GM23338 (cell line): ENCODE data around the gene GK. TPM values are rescaled to one million over a fixed set of nuclear protein-coding genes. Genes with fewer than 3 reads are reported as not detected.

Experiments used
- ATAC-seq: fragments of 200-7000 bp; cut with Tn5 transposase; 3 replicates; pipeline ENCODE4 v1.9.1; 2020
- DNase-seq: peaks from one replicate; pipeline ENCODE4 v3.0.0-alpha.2; 2015; ENCODE audit warnings: low spot score
- H2AFZ ChIP-seq: fragments of 200-600 bp; sonication (generic); 2 replicates; pipeline ENCODE4 v1.8.0; 2016; ENCODE audit warnings: antibody characterized with exemption, mild to moderate bottlenecking, moderate library complexity
- H3F3A ChIP-seq: fragments of 200-600 bp; sonication (generic); replicated peaks from 2 replicates; pipeline ENCODE4 v1.8.0; 2017; ENCODE audit warnings: antibody characterized with exemption, mixed run types, low read depth
- H3K27ac ChIP-seq: fragments of 200-600 bp; sonication (generic); 2 replicates; pipeline ENCODE4 v1.6.1; 2016; ENCODE audit warnings: low read depth
- H3K27me3 ChIP-seq: fragments of 200-600 bp; sonication (generic); 2 replicates; pipeline ENCODE4 v1.8.0; 2016; ENCODE audit warnings: mild to moderate bottlenecking, mixed run types, moderate library complexity; ENCODE audit not compliant: insufficient read depth
- H3K36me3 ChIP-seq: fragments of 200-600 bp; sonication (generic); 2 replicates; pipeline ENCODE4 v1.8.0; 2016; ENCODE audit warnings: mild to moderate bottlenecking; ENCODE audit not compliant: insufficient read depth
- H3K4me1 ChIP-seq: fragments of 200-600 bp; sonication (generic); 2 replicates; pipeline ENCODE4 v1.8.0; 2016; ENCODE audit warnings: mild to moderate bottlenecking, moderate library complexity; ENCODE audit not compliant: insufficient read depth
- H3K4me2 ChIP-seq: fragments of 200-600 bp; sonication (generic); 2 replicates; pipeline ENCODE4 v1.7.1; 2017; ENCODE audit warnings: mixed run types
- H3K4me3 ChIP-seq: fragments of 200-600 bp; sonication (generic); 2 replicates; pipeline ENCODE4 v1.6.1; 2016; ENCODE audit warnings: mixed run types
- H3K79me2 ChIP-seq: fragments of 200-600 bp; sonication (generic); replicated peaks from 2 replicates; pipeline ENCODE4 v1.8.0; 2017; ENCODE audit warnings: mild to moderate bottlenecking; ENCODE audit not compliant: insufficient read depth
- H3K9me2 ChIP-seq: fragments of 200-600 bp; sonication (generic); 2 replicates; pipeline ENCODE4 v1.8.0; 2017; ENCODE audit not compliant: insufficient read depth
- H4K20me1 ChIP-seq: fragments of 200-600 bp; sonication (generic); replicated peaks from 2 replicates; pipeline ENCODE4 v1.8.0; 2017; ENCODE audit warnings: mild to moderate bottlenecking; ENCODE audit not compliant: insufficient read depth
- H3K27ac Mint-ChIP-seq: 2 replicates; pipeline ENCODE4 v1.8.0; 2020; ENCODE audit warnings: inconsistent platforms, mild to moderate bottlenecking, moderate library complexity, mixed read lengths
- H3K27me3 Mint-ChIP-seq: 3 replicates; pipeline ENCODE4 v1.8.0; 2022; ENCODE audit warnings: low read depth, mild to moderate bottlenecking, moderate library complexity, mixed read lengths, inconsistent platforms; ENCODE audit not compliant: insufficient read depth, poor library complexity
- H3K36me3 Mint-ChIP-seq: 3 replicates; pipeline ENCODE4 v1.8.0; 2021; ENCODE audit warnings: low read depth, mild to moderate bottlenecking, inconsistent platforms, moderate library complexity, mixed read lengths
- H3K4me1 Mint-ChIP-seq: 3 replicates; pipeline ENCODE4 v1.8.0; 2020; ENCODE audit warnings: mild to moderate bottlenecking, inconsistent platforms, mixed read lengths
- H3K4me3 Mint-ChIP-seq: 3 replicates; pipeline ENCODE4 v1.8.0; 2021; ENCODE audit warnings: moderate library complexity, mild to moderate bottlenecking, inconsistent platforms, mixed read lengths
- H3K9me3 Mint-ChIP-seq: 3 replicates; pipeline ENCODE4 v1.8.0; 2020; ENCODE audit warnings: moderate library complexity, mild to moderate bottlenecking, inconsistent platforms, mixed read lengths
- EZH2phosphoT487 ChIP-seq: fragments of 200-600 bp; sonication (generic); IDR thresholded peaks from one replicate; pipeline ENCODE4 v1.8.1; 2018; ENCODE audit warnings: antibody characterized with exemption; ENCODE audit not compliant: unreplicated experiment
- JUNB ChIP-seq: IDR thresholded peaks from one replicate; pipeline ENCODE4 v1.6.1; 2016; ENCODE audit warnings: antibody characterized with exemption; ENCODE audit not compliant: unreplicated experiment
- NANOG ChIP-seq: IDR thresholded peaks from 2 replicates; pipeline ENCODE4 v1.6.1; 2016; ENCODE audit warnings: antibody characterized with exemption, borderline replicate concordance
- STAT1 ChIP-seq: IDR thresholded peaks from one replicate; pipeline ENCODE4 v1.6.1; 2016; ENCODE audit warnings: antibody characterized with exemption; ENCODE audit not compliant: unreplicated experiment
- ZNF114 ChIP-seq: fragments of 250-450 bp; sonication (Bioruptor Pico); IDR thresholded peaks from 2 replicates; pipeline ENCODE4 v1.5.0; 2020; ENCODE audit warnings: mild to moderate bottlenecking, moderate library complexity
- ZNF331 ChIP-seq: fragments of 250-450 bp; sonication (Bioruptor Pico); IDR thresholded peaks from 2 replicates; pipeline ENCODE4 v1.5.0; 2020; ENCODE audit warnings: low read depth, mild to moderate bottlenecking, moderate library complexity
- polyA plus RNA-seq: library from polyadenylated mRNA; unstranded; fragments of >200 nt; fragmentation: Nextera tagmentation; extraction: Ambion mirVana; gene quantifications from 2 replicates; pipeline ENCODE4 v1.2.1, GENCODE V29; 2016
- total RNA-seq: library from RNA; depleted of rRNA; stranded (reverse); fragments of >200 nt; shearing (Covaris generic); gene quantifications from 2 replicates; pipeline ENCODE4 v1.2.3, GENCODE V29; 2014
- TF ChIP-seq, protein P1 (sequence below), 2 experiments: fragments of 200-600 bp in 1 of 2; sonication (generic) in 1 of 2; conservative IDR thresholded peaks; 2 replicates each; pipeline versions ENCODE4 v1.5.1 to v1.6.1; 2016 to 2017; ENCODE audit warnings: antibody characterized with exemption in 2 of 2, low read depth in 2 of 2, mild to moderate bottlenecking in 2 of 2, moderate library complexity in 1 of 2
- TF ChIP-seq, protein P2 (sequence below): IDR thresholded peaks from 2 replicates; pipeline ENCODE4 v1.6.1; 2016; ENCODE audit warnings: antibody characterized with exemption
- TF ChIP-seq, protein P3 (sequence below): IDR thresholded peaks from one replicate; pipeline ENCODE4 v1.6.1; 2018; ENCODE audit warnings: antibody characterized with exemption; ENCODE audit not compliant: unreplicated experiment
- TF ChIP-seq, protein P4 (sequence below): fragments of 250-450 bp; sonication (Bioruptor Pico); IDR thresholded peaks from 2 replicates; pipeline ENCODE4 v1.5.0; 2020; ENCODE audit warnings: mild to moderate bottlenecking, moderate library complexity

Gene GK
- total and polyA plus RNA-seq, 2 experiments from 2014 or later = 8.4 to 10.8 TPM

DNA sequence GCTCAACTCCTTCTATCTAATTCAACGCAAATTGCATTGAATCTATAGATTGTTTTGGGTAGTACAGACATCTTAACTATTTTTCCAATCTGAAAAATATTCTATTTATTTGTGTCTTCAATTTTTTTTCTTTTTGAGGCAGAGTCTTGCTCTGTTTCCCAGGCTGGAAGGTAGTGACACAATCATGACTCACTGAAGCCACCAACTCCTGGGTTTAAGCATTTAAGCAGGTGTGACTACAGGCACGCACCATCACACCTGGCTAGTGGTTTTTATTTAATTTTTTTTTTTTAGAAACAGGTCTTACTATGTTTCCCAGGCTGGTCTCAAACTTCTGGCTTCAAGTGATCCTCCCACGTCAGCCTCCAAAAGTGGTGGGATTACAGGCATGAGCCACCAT lies 98.3 kb downstream of the GK start:
- H3K27ac Mint-ChIP-seq = no peak overlapping the region
- DNase-seq (no peak), ATAC-seq (no peak)
- Histone ChIP-seq H2AFZ (no peak overlapping the region), H3K36me3 (no peaks in the 10 kb centered on the region), H3K4me3 (no peak overlapping the region), H3F3A (no peaks in the 10 kb centered on the region), H3K9me2 (no peaks in the 10 kb centered on the region), H3K27me3 (no peaks in the 10 kb centered on the region), H3K79me2 (no peaks in the 10 kb centered on the region), H3K4me2 (no peak overlapping the region), H3K4me1 (no peaks in the 10 kb centered on the region), H3K27ac (no peak overlapping the region), H4K20me1 (no peaks in the 10 kb centered on the region)
- peaks cover 1% of the 10 kb centered on the region for H3K27me3 Mint-ChIP-seq
- no peak overlapping the region for H3K4me3 Mint-ChIP-seq
- TF ChIP-seq EZH2phosphoT487 (no peak), ZNF331 (CRISPR knock-in tag) (no peak), NANOG (no peak), STAT1 (no peak)
- peaks cover 4% of the 10 kb centered on the region; the same call in 2 of the 3 replicates for H3K9me3 Mint-ChIP-seq
- no peaks in the 10 kb centered on the region for H3K4me1 Mint-ChIP-seq
- H3K36me3 Mint-ChIP-seq = no peaks in the 10 kb centered on the region; the same call in 2 of the 3 replicates

DNA sequence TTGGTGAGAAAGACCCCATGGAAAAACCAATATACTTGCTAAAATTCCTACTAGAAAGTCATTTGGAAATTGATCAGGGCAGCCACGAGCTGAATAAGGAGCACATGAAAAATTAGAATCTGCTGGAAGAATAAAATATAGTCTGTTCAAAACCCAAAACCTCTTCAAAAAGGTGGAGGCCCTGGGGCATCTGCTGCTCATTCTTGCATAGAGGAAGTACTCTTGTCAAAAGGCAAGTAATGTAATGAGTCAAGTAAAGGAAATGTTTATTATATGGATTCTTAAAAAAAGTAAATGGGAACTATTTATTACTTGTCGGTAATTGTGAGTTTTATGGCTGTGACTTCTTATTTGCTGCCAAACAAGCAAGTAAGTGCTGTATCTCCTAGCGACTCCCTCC lies 109.5 kb downstream of the GK start:
- H3K27me3 ChIP-seq = no peaks in the 10 kb centered on the region
- H3K79me2 ChIP-seq = no peaks in the 10 kb centered on the region
- H2AFZ ChIP-seq = no peak overlapping the region
- no peak overlapping the region for H3K27ac ChIP-seq
- no peaks in the 10 kb centered on the region for H4K20me1 ChIP-seq
- Mint-ChIP-seq H3K9me3 (no peaks in the 10 kb centered on the region), H3K4me3 (no peak overlapping the region), H3K36me3 (no peaks in the 10 kb centered on the region), H3K27ac (no peak overlapping the region), H3K4me1 (no peaks in the 10 kb centered on the region), H3K27me3 (no peaks in the 10 kb centered on the region)
- no peaks in the 10 kb centered on the region for H3K9me2 ChIP-seq
- ATAC-seq (no peak), DNase-seq (no peak)
- no peaks in the 10 kb centered on the region for H3K36me3 ChIP-seq
- no peaks in the 10 kb centered on the region for H3K4me1 ChIP-seq
- H3K4me3 ChIP-seq = no peak overlapping the region
- no peaks in the 10 kb centered on the region for H3F3A ChIP-seq
- H3K4me2 ChIP-seq = no peak overlapping the region
- TF ChIP-seq ZNF114 (CRISPR knock-in tag) (no peak), NANOG (no peak), JUNB (no peak)
- TF ChIP-seq, protein P1, sequence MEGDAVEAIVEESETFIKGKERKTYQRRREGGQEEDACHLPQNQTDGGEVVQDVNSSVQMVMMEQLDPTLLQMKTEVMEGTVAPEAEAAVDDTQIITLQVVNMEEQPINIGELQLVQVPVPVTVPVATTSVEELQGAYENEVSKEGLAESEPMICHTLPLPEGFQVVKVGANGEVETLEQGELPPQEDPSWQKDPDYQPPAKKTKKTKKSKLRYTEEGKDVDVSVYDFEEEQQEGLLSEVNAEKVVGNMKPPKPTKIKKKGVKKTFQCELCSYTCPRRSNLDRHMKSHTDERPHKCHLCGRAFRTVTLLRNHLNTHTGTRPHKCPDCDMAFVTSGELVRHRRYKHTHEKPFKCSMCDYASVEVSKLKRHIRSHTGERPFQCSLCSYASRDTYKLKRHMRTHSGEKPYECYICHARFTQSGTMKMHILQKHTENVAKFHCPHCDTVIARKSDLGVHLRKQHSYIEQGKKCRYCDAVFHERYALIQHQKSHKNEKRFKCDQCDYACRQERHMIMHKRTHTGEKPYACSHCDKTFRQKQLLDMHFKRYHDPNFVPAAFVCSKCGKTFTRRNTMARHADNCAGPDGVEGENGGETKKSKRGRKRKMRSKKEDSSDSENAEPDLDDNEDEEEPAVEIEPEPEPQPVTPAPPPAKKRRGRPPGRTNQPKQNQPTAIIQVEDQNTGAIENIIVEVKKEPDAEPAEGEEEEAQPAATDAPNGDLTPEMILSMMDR (conservative IDR thresholded peaks at IDR 0.05; ENCODE audit: low read depth in 2 of 2) = no peak
- TF ChIP-seq, protein P2, sequence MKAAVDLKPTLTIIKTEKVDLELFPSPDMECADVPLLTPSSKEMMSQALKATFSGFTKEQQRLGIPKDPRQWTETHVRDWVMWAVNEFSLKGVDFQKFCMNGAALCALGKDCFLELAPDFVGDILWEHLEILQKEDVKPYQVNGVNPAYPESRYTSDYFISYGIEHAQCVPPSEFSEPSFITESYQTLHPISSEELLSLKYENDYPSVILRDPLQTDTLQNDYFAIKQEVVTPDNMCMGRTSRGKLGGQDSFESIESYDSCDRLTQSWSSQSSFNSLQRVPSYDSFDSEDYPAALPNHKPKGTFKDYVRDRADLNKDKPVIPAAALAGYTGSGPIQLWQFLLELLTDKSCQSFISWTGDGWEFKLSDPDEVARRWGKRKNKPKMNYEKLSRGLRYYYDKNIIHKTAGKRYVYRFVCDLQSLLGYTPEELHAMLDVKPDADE = no peak
- TF ChIP-seq, protein P3, sequence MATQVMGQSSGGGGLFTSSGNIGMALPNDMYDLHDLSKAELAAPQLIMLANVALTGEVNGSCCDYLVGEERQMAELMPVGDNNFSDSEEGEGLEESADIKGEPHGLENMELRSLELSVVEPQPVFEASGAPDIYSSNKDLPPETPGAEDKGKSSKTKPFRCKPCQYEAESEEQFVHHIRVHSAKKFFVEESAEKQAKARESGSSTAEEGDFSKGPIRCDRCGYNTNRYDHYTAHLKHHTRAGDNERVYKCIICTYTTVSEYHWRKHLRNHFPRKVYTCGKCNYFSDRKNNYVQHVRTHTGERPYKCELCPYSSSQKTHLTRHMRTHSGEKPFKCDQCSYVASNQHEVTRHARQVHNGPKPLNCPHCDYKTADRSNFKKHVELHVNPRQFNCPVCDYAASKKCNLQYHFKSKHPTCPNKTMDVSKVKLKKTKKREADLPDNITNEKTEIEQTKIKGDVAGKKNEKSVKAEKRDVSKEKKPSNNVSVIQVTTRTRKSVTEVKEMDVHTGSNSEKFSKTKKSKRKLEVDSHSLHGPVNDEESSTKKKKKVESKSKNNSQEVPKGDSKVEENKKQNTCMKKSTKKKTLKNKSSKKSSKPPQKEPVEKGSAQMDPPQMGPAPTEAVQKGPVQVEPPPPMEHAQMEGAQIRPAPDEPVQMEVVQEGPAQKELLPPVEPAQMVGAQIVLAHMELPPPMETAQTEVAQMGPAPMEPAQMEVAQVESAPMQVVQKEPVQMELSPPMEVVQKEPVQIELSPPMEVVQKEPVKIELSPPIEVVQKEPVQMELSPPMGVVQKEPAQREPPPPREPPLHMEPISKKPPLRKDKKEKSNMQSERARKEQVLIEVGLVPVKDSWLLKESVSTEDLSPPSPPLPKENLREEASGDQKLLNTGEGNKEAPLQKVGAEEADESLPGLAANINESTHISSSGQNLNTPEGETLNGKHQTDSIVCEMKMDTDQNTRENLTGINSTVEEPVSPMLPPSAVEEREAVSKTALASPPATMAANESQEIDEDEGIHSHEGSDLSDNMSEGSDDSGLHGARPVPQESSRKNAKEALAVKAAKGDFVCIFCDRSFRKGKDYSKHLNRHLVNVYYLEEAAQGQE = no peak
- TF ChIP-seq, protein P4, sequence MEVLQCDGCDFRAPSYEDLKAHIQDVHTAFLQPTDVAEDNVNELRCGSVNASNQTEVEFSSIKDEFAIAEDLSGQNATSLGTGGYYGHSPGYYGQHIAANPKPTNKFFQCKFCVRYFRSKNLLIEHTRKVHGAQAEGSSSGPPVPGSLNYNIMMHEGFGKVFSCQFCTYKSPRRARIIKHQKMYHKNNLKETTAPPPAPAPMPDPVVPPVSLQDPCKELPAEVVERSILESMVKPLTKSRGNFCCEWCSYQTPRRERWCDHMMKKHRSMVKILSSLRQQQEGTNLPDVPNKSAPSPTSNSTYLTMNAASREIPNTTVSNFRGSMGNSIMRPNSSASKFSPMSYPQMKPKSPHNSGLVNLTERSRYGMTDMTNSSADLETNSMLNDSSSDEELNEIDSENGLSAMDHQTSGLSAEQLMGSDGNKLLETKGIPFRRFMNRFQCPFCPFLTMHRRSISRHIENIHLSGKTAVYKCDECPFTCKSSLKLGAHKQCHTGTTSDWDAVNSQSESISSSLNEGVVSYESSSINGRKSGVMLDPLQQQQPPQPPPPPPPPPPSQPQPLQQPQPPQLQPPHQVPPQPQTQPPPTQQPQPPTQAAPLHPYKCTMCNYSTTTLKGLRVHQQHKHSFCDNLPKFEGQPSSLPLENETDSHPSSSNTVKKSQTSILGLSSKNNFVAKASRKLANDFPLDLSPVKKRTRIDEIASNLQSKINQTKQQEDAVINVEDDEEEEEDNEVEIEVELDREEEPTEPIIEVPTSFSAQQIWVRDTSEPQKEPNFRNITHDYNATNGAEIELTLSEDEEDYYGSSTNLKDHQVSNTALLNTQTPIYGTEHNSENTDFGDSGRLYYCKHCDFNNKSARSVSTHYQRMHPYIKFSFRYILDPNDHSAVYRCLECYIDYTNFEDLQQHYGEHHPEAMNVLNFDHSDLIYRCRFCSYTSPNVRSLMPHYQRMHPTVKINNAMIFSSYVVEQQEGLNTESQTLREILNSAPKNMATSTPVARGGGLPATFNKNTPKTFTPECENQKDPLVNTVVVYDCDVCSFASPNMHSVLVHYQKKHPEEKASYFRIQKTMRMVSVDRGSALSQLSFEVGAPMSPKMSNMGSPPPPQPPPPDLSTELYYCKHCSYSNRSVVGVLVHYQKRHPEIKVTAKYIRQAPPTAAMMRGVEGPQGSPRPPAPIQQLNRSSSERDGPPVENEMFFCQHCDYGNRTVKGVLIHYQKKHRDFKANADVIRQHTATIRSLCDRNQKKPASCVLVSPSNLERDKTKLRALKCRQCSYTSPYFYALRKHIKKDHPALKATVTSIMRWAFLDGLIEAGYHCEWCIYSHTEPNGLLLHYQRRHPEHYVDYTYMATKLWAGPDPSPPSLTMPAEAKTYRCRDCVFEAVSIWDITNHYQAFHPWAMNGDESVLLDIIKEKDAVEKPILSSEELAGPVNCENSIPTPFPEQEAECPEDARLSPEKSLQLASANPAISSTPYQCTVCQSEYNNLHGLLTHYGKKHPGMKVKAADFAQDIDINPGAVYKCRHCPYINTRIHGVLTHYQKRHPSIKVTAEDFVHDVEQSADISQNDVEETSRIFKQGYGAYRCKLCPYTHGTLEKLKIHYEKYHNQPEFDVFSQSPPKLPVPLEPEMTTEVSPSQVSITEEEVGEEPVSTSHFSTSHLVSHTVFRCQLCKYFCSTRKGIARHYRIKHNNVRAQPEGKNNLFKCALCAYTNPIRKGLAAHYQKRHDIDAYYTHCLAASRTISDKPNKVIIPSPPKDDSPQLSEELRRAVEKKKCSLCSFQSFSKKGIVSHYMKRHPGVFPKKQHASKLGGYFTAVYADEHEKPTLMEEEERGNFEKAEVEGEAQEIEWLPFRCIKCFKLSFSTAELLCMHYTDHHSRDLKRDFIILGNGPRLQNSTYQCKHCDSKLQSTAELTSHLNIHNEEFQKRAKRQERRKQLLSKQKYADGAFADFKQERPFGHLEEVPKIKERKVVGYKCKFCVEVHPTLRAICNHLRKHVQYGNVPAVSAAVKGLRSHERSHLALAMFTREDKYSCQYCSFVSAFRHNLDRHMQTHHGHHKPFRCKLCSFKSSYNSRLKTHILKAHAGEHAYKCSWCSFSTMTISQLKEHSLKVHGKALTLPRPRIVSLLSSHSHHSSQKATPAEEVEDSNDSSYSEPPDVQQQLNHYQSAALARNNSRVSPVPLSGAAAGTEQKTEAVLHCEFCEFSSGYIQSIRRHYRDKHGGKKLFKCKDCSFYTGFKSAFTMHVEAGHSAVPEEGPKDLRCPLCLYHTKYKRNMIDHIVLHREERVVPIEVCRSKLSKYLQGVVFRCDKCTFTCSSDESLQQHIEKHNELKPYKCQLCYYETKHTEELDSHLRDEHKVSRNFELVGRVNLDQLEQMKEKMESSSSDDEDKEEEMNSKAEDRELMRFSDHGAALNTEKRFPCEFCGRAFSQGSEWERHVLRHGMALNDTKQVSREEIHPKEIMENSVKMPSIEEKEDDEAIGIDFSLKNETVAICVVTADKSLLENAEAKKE = no peak
